Tibial nerve (tissue), 4 donors: ENCODE results near the gene NAPSA. TPM values are rescaled to one million over a fixed set of nuclear protein-coding genes. Genes with fewer than 3 reads are reported as not detected.

Source experiments
- DNase-seq, 2 donors: peaks; one replicate each; pipeline ENCODE4 v3.0.0-alpha.2; 2019; ENCODE audit warnings: low spot score in 2 of 2
- H3K27ac ChIP-seq, 4 donors: fragments of 200-600 bp; sonication (generic) in 3 of 4; one replicate each; pipeline ENCODE4 v1.5.1; 2017 to 2019; ENCODE audit warnings: mild to moderate bottlenecking in 1 of 4
- H3K27me3 ChIP-seq, 2 donors: fragments of 200-600 bp; sonication (generic) in 1 of 2; one replicate each; pipeline versions ENCODE4 v1.5.1 to v1.6.0; 2017 to 2019
- H3K36me3 ChIP-seq, 3 donors: fragments of 200-600 bp; sonication (generic); one replicate each; pipeline ENCODE4 v1.5.1; 2018 to 2019
- H3K4me1 ChIP-seq, 4 donors: fragments of 200-600 bp; sonication (generic) in 3 of 4; one replicate each; pipeline ENCODE4 v1.5.1; 2017 to 2019
- H3K4me3 ChIP-seq, 4 donors: fragments of 200-600 bp; sonication (generic) in 3 of 4; one replicate each; pipeline ENCODE4 v1.5.1; 2017 to 2019; ENCODE audit warnings: mild to moderate bottlenecking in 1 of 4, moderate library complexity in 1 of 4
- H3K9me3 ChIP-seq, 4 donors: fragments of 200-600 bp; sonication (generic) in 3 of 4; one replicate each; pipeline ENCODE4 v1.5.1; 2017 to 2019
- CTCF ChIP-seq, 5 experiments: fragments of 200-600 bp in 3 of 5; fragments of 450-650 bp in 2 of 5; sonication (generic) in 3 of 5; IDR thresholded peaks; one replicate each; pipeline ENCODE4 v1.5.1; 2016 to 2019; ENCODE audit warnings: antibody characterized with exemption in 5 of 5, mild to moderate bottlenecking in 3 of 5, moderate library complexity in 2 of 5
- EP300 ChIP-seq, 2 donors: sonication (generic); formaldehyde crosslinking; IDR thresholded peaks; one replicate each; pipeline ENCODE4 v1.6.1; 2017; ENCODE audit warnings: antibody characterized with exemption in 2 of 2, mild to moderate bottlenecking in 1 of 2
- WGBS, 2 donors: methylation state at CpG; one replicate each; pipeline ENCODE4 v1.1.5; 2018; 5-methylcytosine and 5-hydroxymethylcytosine counted together
- total RNA-seq, 4 donors: library from RNA; depleted of rRNA; stranded (reverse); fragments of >200 nt; gene quantifications; one replicate each; pipeline ENCODE4 v1.1.0, GENCODE V29; 2016

NAPSA gene
- total RNA-seq, 4 donors from 2014 or later = 0.39 to 2.1 TPM; not detected in 2

- Histone ChIP-seq H3K4me1 (peaks cover 0 to 12% (median 0%) of the 10 kb centered on the region in 4 donors), H3K27me3 (peaks cover 3 to 34% of the 10 kb centered on the region in 2 donors), H3K27ac (no peak overlapping the region), H3K4me3 (no peak overlapping the region), H3K9me3 (peaks cover 0 to 23% (median 0%) of the 10 kb centered on the region in 4 donors), H3K36me3 (peaks cover 0 to 72% (median 0%) of the 10 kb centered on the region in 3 donors)
- WGBS, 2 donors = 88 to 91% methylated on average over 21 of the region's 21 CpGs
- no peak for TF ChIP-seq EP300 (IDR thresholded peaks at IDR 0.05)
- TF ChIP-seq CTCF (IDR thresholded peaks at IDR 0.05) = no peak
- no peak for DNase-seq
These were observed 56.4 kb downstream of the NAPSA start for GRCh38 chr19:50308991-50309390.

Other genes with a start within 250 kb of the NAPSA start
- not detected for gene IZUMO2, start 202.4 kb downstream of the NAPSA start, total RNA-seq
- 10 to 100 TPM; 12.9 to 30.3 (median 15.3) TPM for gene MYH14, start 162.0 kb downstream of the NAPSA start, total RNA-seq
- gene KCNC3, start 36.3 kb downstream of the NAPSA start, total RNA-seq = 1 to 10 TPM in 1 of 4 donors, under 1 TPM in 3; 0.21 to 1.2 (median 0.71) TPM
- 100 to 1,000 TPM in 1 of 4 donors, 10 to 100 TPM in 3; 80.2 to 125 (median 93.7) TPM for gene NR1H2, start 10.8 kb upstream of the NAPSA start, total RNA-seq
- gene POLD1, start 18.7 kb upstream of the NAPSA start, total RNA-seq = 10 to 100 TPM; 10.8 to 28.2 (median 15.5) TPM
- 1 to 10 TPM in 1 of 4 donors, under 1 TPM in 2, not detected in 1; 0.66 to 3.5 (median 0.90) TPM for gene SPIB, start 53.3 kb upstream of the NAPSA start, total RNA-seq
- gene MYBPC2, start 67.3 kb upstream of the NAPSA start, total RNA-seq = under 1 TPM in 1 of 4 donors, not detected in 3; 0.21 TPM
- gene EMC10, start 110.9 kb upstream of the NAPSA start, total RNA-seq = 10 to 100 TPM; 48.5 to 79.4 (median 59.7) TPM
- gene GARIN5A, start 111.2 kb upstream of the NAPSA start, total RNA-seq = not detected
- gene JOSD2, start 145.6 kb upstream of the NAPSA start, total RNA-seq = 10 to 100 TPM; 32.3 to 52.2 (median 38.8) TPM
- gene ASPDH, start 148.3 kb upstream of the NAPSA start, total RNA-seq = not detected
- gene LRRC4B, start 202.8 kb upstream of the NAPSA start, total RNA-seq = 1 to 10 TPM; 1.0 to 3.7 (median 2.8) TPM